HG02970 (cell line): Measurements from ENCODE around the gene FUS.
"Not testable (repeated sequence)": the region's sequence is repeated elsewhere in the genome, so short reads cannot be mapped to it uniquely, and the experiment has no call there.

Experiments
- ATAC-seq: cut with Tn5 transposase; IDR thresholded peaks from one replicate; pipeline ENCODE4 v1.9.1; 2021; ENCODE audit warnings: mild to moderate bottlenecking, moderate library complexity, moderate number of reproducible peaks; ENCODE audit not compliant: unreplicated experiment, low FRiP score

Gene FUS

GRCh38 chr16:31184888-31185287, 4.9 kb downstream of the FUS start:
- no peak for ATAC-seq

DNA sequence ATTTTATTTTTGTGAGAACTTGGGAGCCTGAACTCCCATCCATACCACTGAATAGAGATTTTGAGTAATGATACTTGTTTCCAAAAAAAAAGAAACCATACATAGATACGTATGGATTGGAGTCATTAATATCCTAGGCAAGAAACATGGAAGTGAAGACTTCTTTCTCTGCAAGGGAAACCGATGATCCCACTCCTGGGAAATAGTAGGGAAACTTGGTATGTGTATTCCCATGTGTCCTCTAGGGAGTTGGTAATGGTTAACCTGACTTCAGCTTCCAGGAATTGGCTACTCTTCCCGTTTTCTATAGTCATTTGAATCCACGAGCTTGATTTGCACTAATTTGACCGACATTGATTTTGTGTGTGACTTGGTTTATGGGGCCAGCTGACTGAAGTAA, 5.4 kb downstream of the FUS start:
- ATAC-seq: no peak

DNA sequence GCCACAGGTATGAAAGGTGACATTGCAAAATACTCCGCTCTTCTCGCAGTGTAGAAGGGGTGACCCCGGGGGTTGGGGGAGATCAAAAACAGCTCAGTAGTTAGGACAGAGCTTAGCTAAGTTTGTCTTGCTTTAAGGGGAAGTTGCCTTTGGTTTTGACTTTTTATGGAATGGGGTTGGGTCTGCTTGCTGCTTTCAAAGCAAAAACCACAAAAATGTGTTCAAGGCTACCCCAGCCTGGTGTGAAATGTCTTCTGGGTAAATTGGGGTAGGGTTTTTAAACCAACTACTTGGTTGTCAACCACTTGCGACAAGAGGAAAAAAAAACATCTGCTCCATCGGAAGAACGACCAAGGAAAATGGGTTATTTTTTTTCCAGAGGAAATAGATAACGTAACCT, 6.2 kb downstream of the FUS start:
- ATAC-seq: no peak

DNA sequence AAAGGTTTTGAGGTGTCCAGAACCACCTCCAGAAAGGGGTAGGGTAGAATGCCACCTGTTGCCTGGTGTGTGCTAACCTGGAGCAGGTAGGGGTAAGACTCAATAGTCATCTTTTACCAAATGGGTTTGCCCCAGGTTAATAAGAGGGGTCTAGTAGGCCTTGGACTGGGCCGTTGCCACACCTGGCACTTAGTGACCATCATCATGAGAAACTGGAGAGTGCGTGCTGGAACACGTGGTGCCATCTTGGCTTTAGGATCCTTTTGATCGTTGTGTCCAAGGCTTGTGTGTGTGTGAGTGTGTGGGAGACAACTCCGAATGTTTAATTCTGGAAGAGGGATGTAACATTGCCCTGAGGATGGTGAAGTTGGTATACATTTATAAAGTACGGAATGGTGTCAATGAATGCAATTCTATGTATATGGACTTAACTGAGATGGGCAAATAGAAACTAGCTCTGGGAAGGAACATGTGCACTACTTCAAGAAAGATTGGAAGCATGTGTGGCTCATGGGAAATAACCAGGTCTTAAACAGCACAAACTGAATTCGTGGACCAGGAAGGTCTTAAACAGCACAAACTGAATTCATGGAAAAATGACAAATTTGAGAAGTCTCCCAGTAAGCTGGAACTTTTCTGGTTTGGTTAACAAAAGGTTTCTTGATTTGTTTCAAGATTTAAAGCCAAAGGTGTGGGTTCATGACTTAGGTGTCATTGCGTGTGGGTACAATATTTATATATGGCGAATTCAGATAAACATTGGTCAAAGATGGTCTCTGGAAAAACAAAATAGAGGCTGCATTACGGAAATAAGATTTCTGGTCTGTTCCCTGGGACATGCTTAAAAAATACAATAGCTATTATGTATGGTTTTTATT, 7.2 kb downstream of the FUS start:
- ATAC-seq: no peak

DNA sequence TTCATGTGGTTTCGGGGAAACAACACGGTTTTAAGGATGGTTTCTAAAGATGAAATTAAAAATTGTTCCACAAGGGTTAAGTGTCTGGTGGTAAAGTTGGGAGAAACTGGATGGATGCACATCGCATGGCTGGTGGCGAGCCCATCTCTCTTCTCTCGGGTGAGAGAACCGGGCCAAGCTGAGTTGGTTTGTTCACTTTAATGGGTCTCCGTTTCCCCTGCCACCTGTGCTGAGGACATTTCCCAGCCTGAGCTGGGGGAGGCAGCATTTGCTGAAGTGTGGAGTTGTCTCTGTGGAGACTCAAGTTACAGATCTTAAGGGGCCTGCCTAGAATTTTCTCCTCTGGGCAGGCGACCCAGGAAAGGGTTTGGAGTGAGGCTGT, 7.9 kb downstream of the FUS start:
- ATAC-seq: no peak

DNA sequence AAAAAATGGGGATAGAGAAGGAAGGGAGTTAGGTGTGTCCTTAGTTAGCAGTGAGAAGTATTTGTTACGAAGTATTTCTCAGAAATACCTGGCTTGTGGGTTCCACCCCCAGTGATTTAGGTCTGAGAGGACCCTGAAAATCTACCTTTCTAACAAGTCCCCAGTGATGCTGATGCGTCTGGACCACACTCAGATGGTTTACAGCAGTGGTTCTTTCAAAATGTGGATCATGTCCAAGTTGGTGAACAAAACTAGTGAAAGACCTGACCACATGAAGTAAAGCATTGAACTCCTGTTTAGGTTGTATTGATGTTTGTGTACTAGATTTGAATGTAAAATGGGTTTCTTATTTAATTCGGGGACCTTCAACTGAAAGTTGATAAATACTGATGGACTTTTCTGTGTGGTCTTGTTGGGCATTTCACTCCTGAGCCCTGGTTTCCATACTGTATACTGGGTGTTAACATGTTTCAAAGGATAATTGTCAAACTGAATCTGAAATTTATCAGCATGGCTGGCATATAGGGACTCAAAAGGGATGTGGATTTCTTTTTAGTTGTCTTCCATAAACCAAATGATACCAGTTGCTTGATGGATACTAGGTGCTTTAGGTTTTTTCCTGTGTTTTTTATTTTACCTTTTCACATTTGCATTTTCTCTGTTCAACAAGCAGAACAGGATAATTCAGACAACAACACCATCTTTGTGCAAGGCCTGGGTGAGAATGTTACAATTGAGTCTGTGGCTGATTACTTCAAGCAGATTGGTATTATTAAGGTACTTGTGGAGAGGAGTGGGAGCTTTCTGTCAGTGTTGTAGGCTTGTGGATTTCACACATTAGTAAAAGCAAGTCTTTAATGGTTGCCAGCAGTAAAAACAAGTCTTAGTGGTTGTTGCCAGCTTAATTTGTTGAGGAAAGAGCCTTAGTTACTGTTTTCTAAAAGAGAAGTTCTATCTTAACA, 8.8 kb downstream of the FUS start:
- no peak for ATAC-seq

DNA sequence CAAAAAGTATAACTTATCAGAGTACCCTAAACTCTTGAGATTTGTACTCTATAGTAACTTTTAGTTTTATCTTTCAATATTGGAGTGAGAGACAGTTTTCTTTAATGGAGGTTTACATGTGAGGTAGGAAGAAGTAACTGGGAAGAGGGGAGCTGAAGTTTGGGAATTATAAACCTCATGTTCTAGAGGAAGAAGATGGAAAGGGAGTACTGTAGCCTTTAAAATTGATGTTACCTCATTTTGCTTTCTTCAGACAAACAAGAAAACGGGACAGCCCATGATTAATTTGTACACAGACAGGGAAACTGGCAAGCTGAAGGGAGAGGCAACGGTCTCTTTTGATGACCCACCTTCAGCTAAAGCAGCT, 9.5 kb downstream of the FUS start:
- no peak for ATAC-seq

GRCh38 chr16:31190061-31190460, 10.1 kb downstream of the FUS start:
- ATAC-seq: no peak

GRCh38 chr16:31190818-31191444, 11.0 kb downstream of the FUS start:
- ATAC-seq: no peak

GRCh38 chr16:31191697-31192428, 11.9 kb downstream of the FUS start:
- no peak for ATAC-seq

- ATAC-seq: no peak
These were observed 13.1 kb downstream of the FUS start for GRCh38 chr16:31192856-31193642.

GRCh38 chr16:31193874-31194273, 13.9 kb downstream of the FUS start:
- no peak for ATAC-seq

- no peak for ATAC-seq
These were observed 15.0 kb downstream of the FUS start for GRCh38 chr16:31194898-31195297.

DNA sequence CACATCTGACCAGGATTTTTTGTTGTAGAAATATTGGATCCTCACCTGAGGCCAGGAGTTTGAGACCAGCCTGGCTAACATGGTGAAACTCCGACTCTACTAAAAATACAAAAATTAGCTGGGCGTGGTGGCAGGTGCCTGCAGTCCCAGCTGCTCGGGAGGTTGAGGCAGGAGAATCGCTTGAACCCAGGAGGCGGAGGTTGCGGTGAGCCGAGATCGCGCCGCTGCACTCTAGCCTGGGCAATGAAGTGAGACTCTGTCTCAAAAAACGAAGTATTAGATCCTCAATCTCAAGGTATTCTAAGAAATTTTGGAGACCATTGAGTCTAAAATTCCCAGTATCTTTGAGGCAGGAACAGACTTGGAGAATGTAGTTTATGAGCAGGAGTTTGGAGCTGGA, 15.9 kb downstream of the FUS start:
- not testable (repeated sequence) for ATAC-seq

GRCh38 chr16:31196324-31197088, 16.6 kb downstream of the FUS start:
- ATAC-seq: no peak

DNA sequence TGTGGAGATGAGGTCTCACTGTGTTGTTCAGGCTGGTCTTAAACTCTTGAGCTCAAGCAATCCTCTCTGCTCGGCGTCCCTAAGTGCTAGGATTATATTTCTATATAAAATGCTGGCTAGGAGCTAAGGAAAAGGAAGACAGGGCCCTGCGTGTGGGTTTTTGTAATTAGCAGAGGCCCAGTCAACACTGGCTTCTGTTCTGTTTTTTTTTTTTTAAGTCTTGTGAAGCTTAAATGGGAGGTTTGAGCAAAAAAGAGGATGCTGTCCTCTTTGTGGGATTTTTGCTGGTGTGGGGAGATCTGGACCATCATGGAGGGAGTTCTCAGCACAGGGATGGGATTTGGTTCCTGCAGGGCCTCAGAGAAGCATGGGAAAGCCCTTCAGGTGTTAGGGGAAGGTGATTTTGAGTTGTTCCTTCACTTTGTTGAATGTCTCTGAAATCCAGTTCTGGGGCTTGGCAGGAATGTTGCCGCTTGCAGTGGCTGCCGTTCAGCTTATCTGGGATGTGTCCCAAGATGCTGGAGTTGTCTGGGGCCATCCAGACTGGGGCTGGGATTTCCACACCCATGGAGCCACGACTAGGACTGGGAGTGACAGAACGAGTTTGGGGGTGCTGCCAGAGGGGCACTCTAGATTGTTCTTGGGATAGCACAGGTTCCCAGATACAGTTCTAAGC, 18.4 kb downstream of the FUS start:
- no peak for ATAC-seq

DNA sequence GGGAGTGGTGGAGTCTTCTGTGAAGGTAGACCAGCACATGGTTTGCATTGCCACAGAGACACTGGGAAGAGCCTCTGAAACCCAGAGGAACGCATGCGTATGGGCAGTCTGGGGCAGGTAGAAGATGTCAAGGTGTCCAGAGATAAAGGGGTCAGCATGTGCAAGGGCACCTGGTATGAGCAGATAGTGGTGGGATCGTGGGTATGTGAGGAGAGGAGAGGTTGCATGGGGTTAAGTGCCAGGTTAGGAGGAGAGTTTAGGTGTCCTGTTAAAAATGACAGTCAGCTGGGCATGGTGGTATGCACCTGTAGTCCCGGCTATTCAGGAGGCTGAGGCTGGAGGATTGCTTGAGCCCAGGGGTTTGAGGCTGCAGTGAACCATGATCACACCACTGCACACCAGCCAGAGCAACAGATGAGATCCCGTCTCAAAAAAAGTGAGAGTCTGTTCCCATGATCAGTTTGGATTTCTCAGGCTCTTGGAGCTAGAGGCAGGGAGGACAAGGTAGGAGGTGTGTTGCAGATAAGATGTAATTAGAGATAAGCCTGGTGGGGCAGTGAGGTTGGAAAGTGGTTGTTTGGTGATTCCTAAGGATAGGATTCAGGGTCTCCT, 19.6 kb downstream of the FUS start:
- ATAC-seq: no peak

DNA sequence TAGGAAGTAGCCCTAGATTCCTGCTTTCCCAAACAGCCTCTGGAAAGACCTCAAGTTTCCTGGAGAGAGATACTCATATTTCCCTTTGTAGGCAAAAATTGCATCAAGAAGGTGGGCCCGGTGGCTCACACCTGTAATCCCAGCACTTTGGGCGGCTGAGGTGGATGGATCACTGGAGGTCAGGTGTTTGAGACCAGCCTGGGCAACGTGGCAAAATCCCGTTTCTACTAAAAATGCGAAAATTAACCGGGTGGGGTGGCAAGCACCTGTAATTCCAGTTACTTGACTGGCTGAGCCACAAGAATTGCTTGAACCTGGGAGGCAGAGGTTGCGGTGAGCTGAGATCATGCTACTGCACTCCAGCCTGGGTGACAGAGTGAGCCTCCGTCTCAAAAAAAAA, 20.2 kb downstream of the FUS start:
- ATAC-seq: not testable (repeated sequence)
